K562 (cell line): Measurements from ENCODE around the gene EGF. TPM values are rescaled to one million over a fixed set of nuclear protein-coding genes. Genes with fewer than 3 reads are reported as not detected.

ENCODE experiments used
- ATAC-seq: fragments of 200-7000 bp; cut with Tn5 transposase; 3 replicates; pipeline ENCODE4 v1.9.1; 2020; ENCODE audit warnings: moderate library complexity
- BruUV-seq: library from RNA; stranded (reverse); fragments of 400-500 nt; replicated peaks from 2 replicates; lab custom pipeline; 2021; lab: Mats Ljungman, UMichigan
- CTCF ChIA-PET: fragments of 300-600 bp; formaldehyde crosslinking; extraction: SDS; loops from one replicate; lab custom pipeline; 2021; ENCODE audit warnings: low intra/inter-chr PET ratio; lab: Yijun Ruan, JAX
- POLR2A ChIA-PET: fragments of 300-600, 350-650 bp; sonication (Branson Sonifier 250); formaldehyde crosslinking; extraction: SDS; loops from one replicate; lab custom pipeline; 2021; ENCODE audit warnings: antibody characterized with exemption, inconsistent platforms; lab: Yijun Ruan, JAX
- DNase-seq, 4 experiments: peaks; one replicate each; pipeline versions ENCODE4 v3.0.0 to v3.0.0-alpha.2; 2011 to 2018; ENCODE audit warnings: low spot score in 3 of 4, mixed read lengths in 3 of 4; ENCODE audit errors: extremely low read depth in 1 of 4
- FAIRE-seq: peaks from 2 replicates; lab custom pipeline; 2011; peaks lifted over from hg19 to GRCh38; lab: Jason Lieb, UNC
- H2AFZ ChIP-seq: 2 replicates; pipeline ENCODE4 v1.6.0; 2011; ENCODE audit warnings: low read depth, low read length, control low read depth, inconsistent platforms
- H3K27ac ChIP-seq: fragments of 200-600 bp; 3 replicates; pipeline ENCODE4 v1.8.0; 2011; ENCODE audit warnings: low read depth, mild to moderate bottlenecking, control low read depth, inconsistent platforms, low read length, moderate library complexity, mixed read lengths; ENCODE audit errors: extremely low read depth
- H3K27me3 ChIP-seq, 2 experiments: fragments of 300-600 bp in 1 of 2; 2 replicates in 1 of 2; 3 replicates in 1 of 2; pipeline versions ENCODE4 v1.6.0 to v1.8.0; 2011; ENCODE audit warnings: inconsistent platforms in 2 of 2, low read length in 2 of 2, mild to moderate bottlenecking in 1 of 2, mixed read lengths in 1 of 2, moderate library complexity in 1 of 2; ENCODE audit not compliant: control insufficient read depth in 2 of 2, insufficient read depth in 2 of 2
- H3K36me3 ChIP-seq: fragments of 300-600 bp; 3 replicates; pipeline ENCODE4 v1.8.0; 2011; ENCODE audit warnings: mild to moderate bottlenecking, low read length, inconsistent platforms; ENCODE audit not compliant: control insufficient read depth, insufficient read depth
- H3K4me1 ChIP-seq, 2 experiments: fragments of 200-600 bp in 1 of 2; replicated peaks in 1 of 2; 2 replicates in 1 of 2; 3 replicates in 1 of 2; pipeline versions ENCODE4 v1.5.1 to v1.8.0; 2011; ENCODE audit warnings: inconsistent platforms in 2 of 2, low read length in 2 of 2, mild to moderate bottlenecking in 1 of 2, mixed read lengths in 1 of 2, moderate library complexity in 1 of 2; ENCODE audit not compliant: control insufficient read depth in 2 of 2, insufficient read depth in 2 of 2
- H3K4me2 ChIP-seq: 2 replicates; pipeline ENCODE4 v1.6.1; 2011; ENCODE audit warnings: low read length, control low read depth, inconsistent platforms, mixed read lengths; ENCODE audit not compliant: insufficient read depth
- H3K4me3 ChIP-seq: fragments of 200-600 bp; sonication (generic), shearing (Covaris generic); 2 replicates; pipeline ENCODE4 v1.5.1; 2016; ENCODE audit warnings: control low read depth, inconsistent platforms
- H3K79me2 ChIP-seq: fragments of 200-600 bp; 3 replicates; pipeline ENCODE4 v1.8.0; 2011; ENCODE audit warnings: low read length, inconsistent platforms; ENCODE audit not compliant: control insufficient read depth, insufficient read depth
- H3K9ac ChIP-seq, 2 experiments: 2 replicates each; pipeline versions ENCODE4 v1.6.0 to v1.6.1; 2011; ENCODE audit warnings: low read depth in 2 of 2, low read length in 2 of 2, control low read depth in 1 of 2, inconsistent platforms in 1 of 2, mild to moderate bottlenecking in 1 of 2, mixed read lengths in 1 of 2; ENCODE audit not compliant: insufficient read depth in 1 of 2
- H3K9me1 ChIP-seq: one replicate; pipeline ENCODE4 v1.6.0; 2011; ENCODE audit warnings: inconsistent platforms, mild to moderate bottlenecking, low read length, moderate library complexity; ENCODE audit not compliant: control insufficient read depth, insufficient read depth
- H3K9me3 ChIP-seq: replicated peaks from 2 replicates; pipeline ENCODE4 v1.5.1; 2011; ENCODE audit warnings: low read depth, low read length, inconsistent platforms; ENCODE audit not compliant: control insufficient read depth, insufficient read depth
- H4K20me1 ChIP-seq: replicated peaks from 2 replicates; pipeline ENCODE4 v1.6.1; 2011; ENCODE audit warnings: low read length, inconsistent platforms, mixed read lengths; ENCODE audit not compliant: control insufficient read depth, insufficient read depth
- CC2D1A ChIP-seq: fragments of 450-650 bp; IDR thresholded peaks from 2 replicates; pipeline ENCODE4 v1.6.1; 2017; ENCODE audit warnings: mild to moderate bottlenecking
- CCNT2 ChIP-seq: IDR thresholded peaks from 2 replicates; pipeline ENCODE4 v1.6.1; 2011; ENCODE audit warnings: borderline replicate concordance, low read depth, mild to moderate bottlenecking, moderate library complexity, mixed read lengths, low read length; ENCODE audit not compliant: insufficient read length; ENCODE audit errors: extremely low read depth
- DMBX1 ChIP-seq: fragments of 250-450 bp; sonication (Bioruptor Pico); IDR thresholded peaks from 2 replicates; pipeline ENCODE4 v1.8.0; 2022; ENCODE audit warnings: inconsistent platforms, mild to moderate bottlenecking, moderate library complexity, borderline replicate concordance
- RFX7 ChIP-seq: fragments of 250-450 bp; sonication (Bioruptor Pico); IDR thresholded peaks from 2 replicates; pipeline ENCODE4 v1.5.1; 2021; ENCODE audit warnings: mild to moderate bottlenecking
- SIN3B ChIP-seq: fragments of 450-650 bp; IDR thresholded peaks from 2 replicates; pipeline ENCODE4 v1.6.1; 2017; ENCODE audit warnings: low read depth, mild to moderate bottlenecking, moderate library complexity
- SREBF2 ChIP-seq: sonication (generic); formaldehyde crosslinking; IDR thresholded peaks from 2 replicates; pipeline ENCODE4 v1.4.0; 2020; ENCODE audit warnings: mild to moderate bottlenecking, missing genetic modification reagents
- TGIF2 ChIP-seq: sonication (generic); formaldehyde crosslinking; IDR thresholded peaks from 2 replicates; pipeline ENCODE4 v1.8.1; 2022; ENCODE audit warnings: mild to moderate bottlenecking, missing genetic modification reagents, moderate library complexity
- ZNF24 ChIP-seq: fragments of 450-650 bp; IDR thresholded peaks from 2 replicates; pipeline ENCODE4 v1.6.1; 2016
- ZNF41 ChIP-seq: fragments of 250-450 bp; sonication (Bioruptor Pico); conservative IDR thresholded peaks from 2 replicates; pipeline ENCODE4 v1.4.0; 2020; ENCODE audit warnings: mild to moderate bottlenecking
- ZNF431 ChIP-seq: sonication (generic); formaldehyde crosslinking; IDR thresholded peaks from 2 replicates; pipeline ENCODE4 v1.8.0; 2022; ENCODE audit warnings: mild to moderate bottlenecking, missing genetic modification reagents
- ZNF57 ChIP-seq: fragments of 450-650 bp; formaldehyde crosslinking; IDR thresholded peaks from 2 replicates; pipeline ENCODE4 v1.4.0; 2020; ENCODE audit warnings: mild to moderate bottlenecking, moderate library complexity
- ZNF778 ChIP-seq: fragments of 450-650 bp; formaldehyde crosslinking; IDR thresholded peaks from 2 replicates; pipeline ENCODE4 v1.4.0; 2020; ENCODE audit warnings: mild to moderate bottlenecking, moderate library complexity
- whole genome bisulfite sequencing: fragments of 100-300 bp; shearing (Covaris generic); methylation state at CpG from one replicate; pipeline ENCODE4 v1.1.6; 2016; ENCODE audit warnings: low coverage, mixed read lengths; ENCODE audit not compliant: insufficient coverage; ENCODE audit errors: missing lambda C conversion rate; 5-methylcytosine and 5-hydroxymethylcytosine counted together
- in situ Hi-C: fragments of 300-500 bp; cut with MboI; formaldehyde crosslinking; loops from 4 replicates; pipeline ENCODE4 v1.15.0; 2018; ENCODE audit warnings: inconsistent platforms, mixed read lengths
- intact Hi-C: fragments of 100-400 bp; cut with micrococcal nuclease; formaldehyde crosslinking; loops from 2 replicates; pipeline ENCODE4 v1.14.2; 2022
- polyA plus RNA-seq, 8 experiments: library from polyadenylated mRNA; depleted of rRNA in 4 of 8; stranded (reverse) in 5 of 8; unstranded in 3 of 8; fragments of >200 nt; fragmentation: Nextera tagmentation in 2 of 8; fragmentation: Illumina TruSeq in 1 of 8; extraction: Ambion mirVana in 2 of 8; extraction: Trizol in 1 of 8; gene quantifications; 2 replicates each; pipeline versions ENCODE4 v1.2.1 to v1.2.3, GENCODE V29; 2011 to 2014; ENCODE audit warnings: inconsistent platforms in 1 of 8, missing spikeins in 1 of 8
- total RNA-seq, 7 experiments: library from RNA; depleted of rRNA in 6 of 7; stranded (reverse); fragments of >200 nt in 6 of 7; fragmentation: Illumina TruSeq in 2 of 7; extraction: Trizol in 2 of 7; gene quantifications; 2 replicates each; pipeline versions ENCODE4 v1.2.1 to v1.2.3, GENCODE V29; 2011 to 2021; ENCODE audit warnings: low replicate concordance in 1 of 7
- TF ChIP-seq, protein P1 (sequence below), 2 experiments: fragments of 450-650 bp in 1 of 2; sonication (generic) in 1 of 2; formaldehyde crosslinking in 1 of 2; IDR thresholded peaks in 1 of 2; conservative IDR thresholded peaks in 1 of 2; 2 replicates each; pipeline versions ENCODE4 v1.6.1 to v1.8.1; 2016 to 2023; ENCODE audit warnings: mild to moderate bottlenecking in 2 of 2, moderate library complexity in 2 of 2, inconsistent platforms in 1 of 2, missing genetic modification reagents in 1 of 2
- TF ChIP-seq, protein P2 (sequence below): fragments of 250-450 bp; sonication (Bioruptor Pico); IDR thresholded peaks from 2 replicates; pipeline ENCODE4 v1.5.0; 2020; ENCODE audit warnings: mild to moderate bottlenecking, borderline replicate concordance
- TF ChIP-seq, protein P3 (sequence below): fragments of 250-450 bp; sonication (Bioruptor Pico); IDR thresholded peaks from 2 replicates; pipeline ENCODE4 v1.8.0; 2021; ENCODE audit warnings: moderate library complexity, mild to moderate bottlenecking, inconsistent platforms

The EGF gene
- total and polyA plus RNA-seq, 9 of the 15 experiments (the other 6 are each of a cell fraction or from before 2014, with no cell fraction given): 0.32 to 3.1 (median 1.3) TPM

DNA sequence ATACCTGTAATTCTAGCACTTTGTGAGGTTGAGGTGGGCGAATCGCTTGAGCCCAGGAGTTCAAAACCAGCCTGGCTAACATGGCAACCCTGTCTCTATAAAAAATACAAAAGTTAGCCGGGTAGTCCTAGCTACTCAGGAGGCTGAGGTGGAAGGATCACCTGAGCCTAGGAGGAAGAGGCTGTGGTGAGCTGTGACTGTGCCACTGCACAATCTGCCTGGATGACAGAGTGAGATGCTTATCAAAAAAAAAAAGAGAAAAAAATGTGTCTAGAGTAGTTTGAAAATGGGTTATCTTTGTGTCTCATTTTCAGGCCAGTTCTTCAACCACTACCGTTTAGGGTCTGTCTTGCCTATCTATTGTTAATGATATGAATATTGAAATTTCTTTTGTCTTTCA is 98.1 kb downstream of the EGF start:
- in situ Hi-C loops: no loop called here
- Histone ChIP-seq H3K79me2 (no peaks in the 10 kb centered on the region), H3K9ac (no peak overlapping the region), H3K4me1 (0 out of 5 replicates have a peak, but pooled peaks cover 0 to 2% of the 10 kb centered on the region in 2 experiments), H3K4me2 (no peak overlapping the region), H3K9me3 (no peaks in the 10 kb centered on the region), H3K9me1 (no peaks in the 10 kb centered on the region), H3K27ac (no peak overlapping the region), H2AFZ (no peak overlapping the region), H3K36me3 (no peaks in the 10 kb centered on the region), H3K27me3 (no peaks in the 10 kb centered on the region), H4K20me1 (no peaks in the 10 kb centered on the region), H3K4me3 (no peak overlapping the region)
- FAIRE-seq (no peak), ATAC-seq (no peak), DNase-seq (no peak)
- WGBS: 8% methylated on average over 4 of the region's 4 CpGs
- ChIA-PET POLR2A (interaction anchor here (0.6 kb wide), 2 partner anchors 23 to 362 kb away, joined by 3 to 4 read pairs; no protein-coding TSS in a partner anchor), CTCF (no interaction called here)
- intact Hi-C loops: no loop called here
- BruUV-seq: no TSS peak
- TF ChIP-seq TGIF2 (CRISPR knock-in tag) (no peak), ZNF24 (no peak), SIN3B (no peak), ZNF431 (CRISPR knock-in tag) (no peak), CCNT2 (no peak), ZNF41 (CRISPR knock-in tag) (no peak), ZNF57 (no peak), CC2D1A (no peak), SREBF2 (no peak), ZNF778 (CRISPR knock-in tag) (no peak), DMBX1 (CRISPR knock-in tag) (no peak), RFX7 (CRISPR knock-in tag) (no peak)
- TF ChIP-seq, protein P1, sequence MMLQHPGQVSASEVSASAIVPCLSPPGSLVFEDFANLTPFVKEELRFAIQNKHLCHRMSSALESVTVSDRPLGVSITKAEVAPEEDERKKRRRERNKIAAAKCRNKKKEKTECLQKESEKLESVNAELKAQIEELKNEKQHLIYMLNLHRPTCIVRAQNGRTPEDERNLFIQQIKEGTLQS (IDR thresholded peaks at IDR 0.05): no peak
- TF ChIP-seq, protein P1 (CRISPR knock-in tag; conservative IDR thresholded peaks at IDR 0.05): no peak
- TF ChIP-seq, protein P2, sequence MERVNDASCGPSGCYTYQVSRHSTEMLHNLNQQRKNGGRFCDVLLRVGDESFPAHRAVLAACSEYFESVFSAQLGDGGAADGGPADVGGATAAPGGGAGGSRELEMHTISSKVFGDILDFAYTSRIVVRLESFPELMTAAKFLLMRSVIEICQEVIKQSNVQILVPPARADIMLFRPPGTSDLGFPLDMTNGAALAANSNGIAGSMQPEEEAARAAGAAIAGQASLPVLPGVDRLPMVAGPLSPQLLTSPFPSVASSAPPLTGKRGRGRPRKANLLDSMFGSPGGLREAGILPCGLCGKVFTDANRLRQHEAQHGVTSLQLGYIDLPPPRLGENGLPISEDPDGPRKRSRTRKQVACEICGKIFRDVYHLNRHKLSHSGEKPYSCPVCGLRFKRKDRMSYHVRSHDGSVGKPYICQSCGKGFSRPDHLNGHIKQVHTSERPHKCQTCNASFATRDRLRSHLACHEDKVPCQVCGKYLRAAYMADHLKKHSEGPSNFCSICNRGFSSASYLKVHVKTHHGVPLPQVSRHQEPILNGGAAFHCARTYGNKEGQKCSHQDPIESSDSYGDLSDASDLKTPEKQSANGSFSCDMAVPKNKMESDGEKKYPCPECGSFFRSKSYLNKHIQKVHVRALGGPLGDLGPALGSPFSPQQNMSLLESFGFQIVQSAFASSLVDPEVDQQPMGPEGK (CRISPR knock-in tag): no peak
- TF ChIP-seq, protein P3, sequence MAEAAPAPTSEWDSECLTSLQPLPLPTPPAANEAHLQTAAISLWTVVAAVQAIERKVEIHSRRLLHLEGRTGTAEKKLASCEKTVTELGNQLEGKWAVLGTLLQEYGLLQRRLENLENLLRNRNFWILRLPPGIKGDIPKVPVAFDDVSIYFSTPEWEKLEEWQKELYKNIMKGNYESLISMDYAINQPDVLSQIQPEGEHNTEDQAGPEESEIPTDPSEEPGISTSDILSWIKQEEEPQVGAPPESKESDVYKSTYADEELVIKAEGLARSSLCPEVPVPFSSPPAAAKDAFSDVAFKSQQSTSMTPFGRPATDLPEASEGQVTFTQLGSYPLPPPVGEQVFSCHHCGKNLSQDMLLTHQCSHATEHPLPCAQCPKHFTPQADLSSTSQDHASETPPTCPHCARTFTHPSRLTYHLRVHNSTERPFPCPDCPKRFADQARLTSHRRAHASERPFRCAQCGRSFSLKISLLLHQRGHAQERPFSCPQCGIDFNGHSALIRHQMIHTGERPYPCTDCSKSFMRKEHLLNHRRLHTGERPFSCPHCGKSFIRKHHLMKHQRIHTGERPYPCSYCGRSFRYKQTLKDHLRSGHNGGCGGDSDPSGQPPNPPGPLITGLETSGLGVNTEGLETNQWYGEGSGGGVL: no peak
